ENCODE data around the gene SLC30A4.

SLC30A4 gene

GRCh38 chr15:45522328-45523165 is at the start of gene SLC30A4:
SLC30A4 (minus strand) TSS chr15:45522755; CDS start chr15:45522354, 401 bp downstream.
- Histone ChIP-seq H3K79me2 (peaks cover 5% of the 10 kb centered on the region), H2AFZ (peak within 1 kb of the TSS; percentile 81), H3K36me3 (ENCODE audit: control insufficient read depth, insufficient read depth, low read length) (no peaks in the 10 kb centered on the region), H3K27me3 (ENCODE audit: control insufficient read depth, insufficient read depth, low read length) (no peaks in the 10 kb centered on the region), H3K4me1 (peaks cover 4% of the 10 kb centered on the region), H3K4me2 (ENCODE audit: low read length) (peak within 1 kb of the TSS; percentile 80), H3K9me3 (ENCODE audit: control insufficient read depth, low read length) (no peaks in the 10 kb centered on the region), H3K27ac (peak within 1 kb of the TSS; percentile 84), H3K4me3 (ENCODE audit: low read depth, low read length) (peak within 1 kb of the TSS; percentile 70), H3K9ac (no peak within 1 kb of the TSS)
- peak; percentile 40 for TF ChIP-seq CTCF (IDR thresholded peaks at IDR 0.05)

- no peak overlapping the region for H3K4me3 ChIP-seq (ENCODE audit: low read depth, low read length)
- H3K9ac ChIP-seq, result no peak overlapping the region
- no peaks in the 10 kb centered on the region for H3K4me1 ChIP-seq
- no peaks in the 10 kb centered on the region for H3K36me3 ChIP-seq (ENCODE audit: control insufficient read depth, insufficient read depth, low read length)
- no peaks in the 10 kb centered on the region for H3K27me3 ChIP-seq (ENCODE audit: control insufficient read depth, insufficient read depth, low read length)
- H3K9me3 ChIP-seq (ENCODE audit: control insufficient read depth, low read length), result no peaks in the 10 kb centered on the region
- H3K27ac ChIP-seq, result no peak overlapping the region
- no peaks in the 10 kb centered on the region for H3K79me2 ChIP-seq
- TF ChIP-seq CTCF (IDR thresholded peaks at IDR 0.05), result no peak
- no peak overlapping the region for H3K4me2 ChIP-seq (ENCODE audit: low read length)
- H2AFZ ChIP-seq, result no peak overlapping the region
Observed at GRCh38 chr15:45555934-45556608, 33.5 kb upstream of the SLC30A4 start.

- no peaks in the 10 kb centered on the region for H3K36me3 ChIP-seq (ENCODE audit: control insufficient read depth, insufficient read depth, low read length)
- H3K4me1 ChIP-seq, result no peaks in the 10 kb centered on the region
- H3K9ac ChIP-seq, result no peak overlapping the region
- no peak overlapping the region for H3K4me3 ChIP-seq (ENCODE audit: low read depth, low read length)
- no peak overlapping the region for H3K27ac ChIP-seq
- H2AFZ ChIP-seq, result no peak overlapping the region
- no peaks in the 10 kb centered on the region for H3K9me3 ChIP-seq (ENCODE audit: control insufficient read depth, low read length)
- H3K27me3 ChIP-seq (ENCODE audit: control insufficient read depth, insufficient read depth, low read length), result no peaks in the 10 kb centered on the region
- H3K4me2 ChIP-seq (ENCODE audit: low read length), result no peak overlapping the region
- no peaks in the 10 kb centered on the region for H3K79me2 ChIP-seq
- TF ChIP-seq CTCF (IDR thresholded peaks at IDR 0.05), result no peak
Observed at GRCh38 chr15:45551676-45552075, 29.1 kb upstream of the SLC30A4 start.

GRCh38 chr15:45550436-45550835 is 27.9 kb upstream of the SLC30A4 start:
- no peaks in the 10 kb centered on the region for H3K9me3 ChIP-seq (ENCODE audit: control insufficient read depth, low read length)
- H3K4me1 ChIP-seq, result no peaks in the 10 kb centered on the region
- no peak overlapping the region for H3K4me3 ChIP-seq (ENCODE audit: low read depth, low read length)
- no peaks in the 10 kb centered on the region for H3K79me2 ChIP-seq
- H3K9ac ChIP-seq, result no peak overlapping the region
- H3K27me3 ChIP-seq (ENCODE audit: control insufficient read depth, insufficient read depth, low read length), result no peaks in the 10 kb centered on the region
- H3K36me3 ChIP-seq (ENCODE audit: control insufficient read depth, insufficient read depth, low read length), result no peaks in the 10 kb centered on the region
- no peak overlapping the region for H3K27ac ChIP-seq
- H3K4me2 ChIP-seq (ENCODE audit: low read length), result no peak overlapping the region
- H2AFZ ChIP-seq, result no peak overlapping the region
- no peak for TF ChIP-seq CTCF (IDR thresholded peaks at IDR 0.05)
